WTC11 (cell line): ENCODE measurements around the gene SLC35B4. TPM values are rescaled to one million over a fixed set of nuclear protein-coding genes. Genes with fewer than 3 reads are reported as not detected.

Source experiments
- ATAC-seq: fragments of 200-7000 bp; cut with Tn5 transposase; 2 replicates; pipeline ENCODE4 v1.10.0; 2021; ENCODE audit warnings: mild to moderate bottlenecking, moderate library complexity
- CTCF ChIA-PET: fragments of 300-600 bp; sonication (Branson Sonifier 250); formaldehyde crosslinking; loops from one replicate; lab custom pipeline; 2021; ENCODE audit warnings: antibody characterized with exemption; lab: Charles Lee
- POLR2A ChIA-PET: fragments of 350-600 bp; sonication (Branson Sonifier 250); formaldehyde crosslinking; loops from one replicate; lab custom pipeline; 2021; ENCODE audit warnings: antibody characterized with exemption; lab: Charles Lee
- DNase-seq: peaks from one replicate; pipeline ENCODE4 v3.0.0; 2021; ENCODE audit warnings: low spot score
- H3K27ac Mint-ChIP-seq: 2 replicates; pipeline ENCODE4 v1.8.0; 2021; ENCODE audit warnings: mixed read lengths
- H3K27me3 Mint-ChIP-seq: 2 replicates; pipeline ENCODE4 v1.8.0; 2021; ENCODE audit warnings: low read depth, mild to moderate bottlenecking, moderate library complexity, mixed read lengths
- H3K36me3 Mint-ChIP-seq: 2 replicates; pipeline ENCODE4 v1.8.0; 2021; ENCODE audit warnings: mixed read lengths
- H3K4me1 Mint-ChIP-seq: 2 replicates; pipeline ENCODE4 v1.8.0; 2022; ENCODE audit warnings: mixed read lengths
- H3K4me3 Mint-ChIP-seq: 2 replicates; pipeline ENCODE4 v1.8.0; 2021; ENCODE audit warnings: mild to moderate bottlenecking, moderate library complexity, mixed read lengths
- H3K9me3 Mint-ChIP-seq: 2 replicates; pipeline ENCODE4 v1.8.0; 2021; ENCODE audit warnings: mixed read lengths
- ATF2 ChIP-seq: sonication (generic); formaldehyde crosslinking; IDR thresholded peaks from 2 replicates; pipeline ENCODE4 v1.8.1; 2022; ENCODE audit warnings: low read depth, missing genetic modification reagents, borderline replicate concordance
- CBFB ChIP-seq: sonication (generic); formaldehyde crosslinking; IDR thresholded peaks from 2 replicates; pipeline ENCODE4 v1.8.1; 2022; ENCODE audit warnings: mild to moderate bottlenecking, low read depth, missing genetic modification reagents
- CDX4 ChIP-seq: fragments of 250-450 bp; sonication (Bioruptor Pico); IDR thresholded peaks from 2 replicates; pipeline ENCODE4 v1.9.0; 2021; ENCODE audit warnings: moderate library complexity, mild to moderate bottlenecking, inconsistent platforms, borderline replicate concordance
- EMX1 ChIP-seq: fragments of 250-450 bp; sonication (Bioruptor Pico); IDR thresholded peaks from 2 replicates; pipeline ENCODE4 v1.8.0; 2021; ENCODE audit warnings: mild to moderate bottlenecking
- FOXP1 ChIP-seq: sonication (generic); formaldehyde crosslinking; IDR thresholded peaks from 2 replicates; pipeline ENCODE4 v1.8.0; 2022; ENCODE audit warnings: missing genetic modification reagents, mild to moderate bottlenecking, moderate library complexity, borderline replicate concordance
- GTF2I ChIP-seq: fragments of 250-450 bp; sonication (Bioruptor Pico); conservative IDR thresholded peaks from 2 replicates; pipeline ENCODE4 v1.4.0; 2021; ENCODE audit warnings: mild to moderate bottlenecking
- KAT7 ChIP-seq: sonication (generic); formaldehyde crosslinking; IDR thresholded peaks from 2 replicates; pipeline ENCODE4 v1.8.1; 2023; ENCODE audit warnings: missing genetic modification reagents, mild to moderate bottlenecking, borderline replicate concordance
- OVOL2 ChIP-seq: fragments of 250-450 bp; sonication (Bioruptor Pico); IDR thresholded peaks from 2 replicates; pipeline ENCODE4 v1.9.0; 2021; ENCODE audit warnings: mild to moderate bottlenecking, borderline replicate concordance
- PRDM15 ChIP-seq: sonication (generic); formaldehyde crosslinking; IDR thresholded peaks from 2 replicates; pipeline ENCODE4 v1.8.0; 2022; ENCODE audit warnings: missing genetic modification reagents
- RORB ChIP-seq: fragments of 250-450 bp; sonication (Bioruptor Pico); IDR thresholded peaks from 2 replicates; pipeline ENCODE4 v1.9.0; 2021; ENCODE audit warnings: mild to moderate bottlenecking
- ZNF138 ChIP-seq: sonication (generic); formaldehyde crosslinking; conservative IDR thresholded peaks from 2 replicates; pipeline ENCODE4 v1.8.1; 2022; ENCODE audit warnings: mild to moderate bottlenecking, moderate library complexity, missing genetic modification reagents
- ZNF416 ChIP-seq: fragments of 250-450 bp; sonication (Bioruptor Pico); IDR thresholded peaks from 2 replicates; pipeline ENCODE4 v1.9.0; 2021; ENCODE audit warnings: mild to moderate bottlenecking, inconsistent platforms
- ZNF425 ChIP-seq: fragments of 250-450 bp; sonication (Bioruptor Pico); conservative IDR thresholded peaks from 2 replicates; pipeline ENCODE4 v1.9.0; 2021; ENCODE audit warnings: mild to moderate bottlenecking
- total RNA-seq: library from RNA; stranded (reverse); gene quantifications from 3 replicates; pipeline ENCODE4 v1.2.3, GENCODE V29; 2021

SLC35B4 gene
- total RNA-seq, 1 experiment from 2014 or later: 32.6 TPM

GRCh38 chr7:134289841-134290240, 26.9 kb downstream of the SLC35B4 start (continued):
- TF ChIP-seq CDX4 (CRISPR knock-in tag) (no peak), EMX1 (CRISPR knock-in tag) (no peak), FOXP1 (no peak), OVOL2 (no peak), CBFB (no peak), GTF2I (no peak), RORB (CRISPR knock-in tag) (no peak), ATF2 (CRISPR knock-in tag) (no peak), ZNF416 (CRISPR knock-in tag) (no peak), ZNF425 (CRISPR knock-in tag) (no peak), ZNF138 (CRISPR knock-in tag) (no peak)
- TF ChIP-seq, all 79 proteins: peak for 0

GRCh38 chr7:134289423-134289822, 27.3 kb downstream of the SLC35B4 start:
- peak overlapping the region; percentile 43; the same call in 1 of the 2 replicates for H3K27ac Mint-ChIP-seq
- ATAC-seq (no peak), DNase-seq (no peak)
- H3K4me1 Mint-ChIP-seq: peaks cover 14% of the 10 kb centered on the region
- ChIA-PET CTCF (no interaction called here), POLR2A (no interaction called here)
- no peaks in the 10 kb centered on the region for H3K27me3 Mint-ChIP-seq
- no peak overlapping the region for H3K4me3 Mint-ChIP-seq
- TF ChIP-seq KAT7 (CRISPR knock-in tag): no peak
- TF ChIP-seq CBFB: no peak
- TF ChIP-seq FOXP1: no peak
- no peaks in the 10 kb centered on the region for H3K9me3 Mint-ChIP-seq
- peaks cover 5% of the 10 kb centered on the region for H3K36me3 Mint-ChIP-seq

GRCh38 chr7:134287916-134288659, 28.6 kb downstream of the SLC35B4 start:
- no peaks in the 10 kb centered on the region for H3K36me3 Mint-ChIP-seq
- H3K27ac Mint-ChIP-seq: peak overlapping the region; percentile 54; the same call in 1 of the 2 replicates
- H3K4me3 Mint-ChIP-seq: no peak overlapping the region
- ATAC-seq: no peak; the same call in 1 of the 2 replicates
- POLR2A ChIA-PET: no interaction called here
- no peaks in the 10 kb centered on the region for H3K9me3 Mint-ChIP-seq
- no peak for DNase-seq
- no peak for TF ChIP-seq PRDM15
- H3K27me3 Mint-ChIP-seq: no peaks in the 10 kb centered on the region
- peaks cover 14% of the 10 kb centered on the region for H3K4me1 Mint-ChIP-seq
- CTCF ChIA-PET: no interaction called here
